HK-2 (cell line): ENCODE results near the gene ETV3.

ENCODE experiments used
- DNase-seq: peaks from one replicate; pipeline ENCODE4 v3.0.0-alpha.2; 2018; ENCODE audit not compliant: unreplicated experiment

The ETV3 gene

DNA sequence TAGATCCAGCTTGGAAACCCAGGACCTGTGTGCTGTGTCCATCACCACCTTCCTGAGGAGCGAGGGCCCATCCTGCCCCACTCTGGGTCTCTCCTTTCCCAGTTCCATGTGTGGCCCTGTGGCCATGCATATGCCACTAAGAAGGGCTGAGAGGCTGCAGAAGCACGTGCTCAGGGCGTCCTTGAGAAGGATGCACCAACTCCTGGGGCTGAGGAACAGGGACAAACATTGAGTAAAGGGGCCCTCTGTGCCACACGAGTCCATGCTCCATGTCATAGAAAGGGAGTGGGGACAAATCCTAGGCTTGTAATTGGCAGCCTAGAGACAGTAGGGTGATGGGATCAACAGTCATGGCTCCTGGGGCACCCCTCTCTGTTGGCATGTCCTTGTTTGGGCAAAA, 47.0 kb downstream of the ETV3 start:
- no peak for DNase-seq

DNA sequence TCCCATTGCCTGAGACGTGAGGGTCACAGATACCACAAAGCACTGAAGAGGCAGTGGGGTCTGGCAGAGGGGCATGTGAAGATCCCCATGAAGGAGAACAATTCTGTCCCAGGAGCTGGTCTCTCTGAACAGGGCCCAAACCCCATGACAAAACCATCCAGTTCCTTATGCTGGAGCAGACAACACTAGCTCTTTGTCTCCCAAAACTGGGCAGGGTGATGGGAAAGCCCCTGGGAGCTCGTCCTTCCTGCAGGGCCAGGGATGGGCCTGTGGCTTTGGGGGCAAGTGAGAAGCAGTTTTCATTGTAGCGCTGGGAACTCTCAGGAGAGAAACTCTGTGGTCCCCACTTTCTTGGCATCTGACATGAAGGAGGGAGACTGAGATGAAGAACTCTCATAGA, 47.4 kb downstream of the ETV3 start:
- no peak for DNase-seq

GRCh38 chr1:157090196-157090647, 48.0 kb downstream of the ETV3 start:
- peak; percentile 79 for DNase-seq

GRCh38 chr1:157089789-157090188, 48.4 kb downstream of the ETV3 start:
- DNase-seq: no peak

GRCh38 chr1:157088607-157089006, 49.6 kb downstream of the ETV3 start:
- DNase-seq: no peak

DNA sequence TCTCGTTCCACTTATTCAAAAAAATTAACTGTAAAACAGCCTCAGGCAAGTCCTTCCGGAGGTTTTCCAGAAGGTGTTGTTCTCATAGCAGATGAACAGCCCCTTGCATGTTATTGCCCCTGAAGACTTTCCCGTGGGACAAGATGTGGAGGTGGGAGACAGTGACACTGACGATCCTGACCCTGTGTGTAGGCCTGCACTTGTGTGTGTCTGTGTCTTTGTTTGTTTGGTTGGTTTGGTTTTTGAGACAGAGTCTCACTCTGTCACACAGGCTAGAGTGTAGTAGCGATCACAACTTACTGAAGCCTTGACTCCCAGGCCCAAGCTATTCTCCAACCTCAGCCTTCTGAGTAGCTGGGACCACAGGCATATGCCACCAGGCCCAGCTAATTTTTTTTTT, 51.2 kb downstream of the ETV3 start:
- no peak for DNase-seq

GRCh38 chr1:157086299-157086698, 51.9 kb downstream of the ETV3 start:
- DNase-seq: no peak

- no peak for DNase-seq
Observed at GRCh38 chr1:157085421-157085820, 52.8 kb downstream of the ETV3 start.

GRCh38 chr1:157084720-157085119, 53.5 kb downstream of the ETV3 start:
- no peak for DNase-seq

DNA sequence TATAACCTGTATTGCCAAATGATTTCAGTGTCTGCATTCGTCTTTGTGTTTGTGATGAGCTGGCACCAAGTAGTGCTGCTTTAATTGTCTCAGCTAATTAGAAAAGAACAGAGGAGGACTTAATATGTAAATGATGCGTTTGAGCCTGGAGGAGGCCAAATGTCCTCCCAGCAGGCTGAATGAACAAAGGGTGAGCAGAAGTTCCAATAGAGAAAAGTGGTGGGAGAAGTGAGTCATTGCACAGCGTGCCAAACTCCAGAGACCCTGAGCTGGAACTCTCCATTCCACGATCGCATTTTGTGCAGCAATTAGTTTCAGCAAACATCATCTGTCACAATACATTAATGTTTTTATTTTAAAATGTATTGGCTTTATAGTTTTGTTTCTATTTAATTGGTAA, 56.5 kb downstream of the ETV3 start:
- DNase-seq: no peak

GRCh38 chr1:157080714-157081113, 57.5 kb downstream of the ETV3 start:
- DNase-seq: no peak

- DNase-seq: no peak
Observed at GRCh38 chr1:157077394-157077793, 60.8 kb downstream of the ETV3 start.

GRCh38 chr1:157073944-157074685, 64.1 kb downstream of the ETV3 start:
- peak; percentile 8 for DNase-seq
